Stimulated activated CD8-positive, alpha-beta memory T cell treated with anti-CD3 and anti-CD28 coated beads, Interleukin-7, amount 100 ng/mL, for 24 hours (primary cell): ENCODE data around the gene PPY.
A peak's percentile ranks its signal among the peaks of the same experiment; 100 is the strongest.
"Not testable (repeated sequence)": the region's sequence is repeated elsewhere in the genome, so short reads cannot be mapped to it uniquely, and the experiment has no call there.

Experiments used
- DNase-seq: peaks from one replicate; pipeline ENCODE4 v3.0.0-alpha.2; 2020; ENCODE audit warnings: low read depth

The PPY gene

DNA sequence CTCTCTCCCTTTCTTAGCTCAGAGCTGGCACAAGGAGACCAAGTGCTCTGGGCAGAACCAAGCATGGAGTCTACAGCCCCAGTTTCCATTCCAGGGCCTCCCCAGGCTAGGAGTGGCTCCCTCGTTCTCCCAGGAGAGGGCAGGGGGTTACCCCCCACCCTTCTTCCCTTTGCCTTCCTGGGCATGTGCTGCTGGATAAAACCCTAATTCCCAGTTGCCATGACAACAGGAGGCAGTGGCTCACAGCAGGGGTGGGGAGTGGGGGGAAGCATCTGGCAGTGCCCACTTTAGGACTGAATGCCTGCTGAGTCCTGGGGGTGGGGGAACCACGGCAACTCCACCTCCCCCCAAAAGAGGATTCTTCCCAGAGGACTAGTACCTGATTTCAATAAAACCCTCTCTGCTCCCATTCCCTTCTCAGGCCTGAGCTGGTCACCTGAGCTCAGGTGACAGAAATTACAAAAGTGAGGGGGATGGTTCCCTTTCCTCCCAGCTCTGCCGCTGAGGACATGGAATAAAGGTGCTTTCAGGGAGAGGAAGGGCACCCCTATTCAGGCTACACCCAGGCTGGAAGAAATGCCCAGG, 36.8 kb downstream of the PPY start:
- no peak for DNase-seq

DNA sequence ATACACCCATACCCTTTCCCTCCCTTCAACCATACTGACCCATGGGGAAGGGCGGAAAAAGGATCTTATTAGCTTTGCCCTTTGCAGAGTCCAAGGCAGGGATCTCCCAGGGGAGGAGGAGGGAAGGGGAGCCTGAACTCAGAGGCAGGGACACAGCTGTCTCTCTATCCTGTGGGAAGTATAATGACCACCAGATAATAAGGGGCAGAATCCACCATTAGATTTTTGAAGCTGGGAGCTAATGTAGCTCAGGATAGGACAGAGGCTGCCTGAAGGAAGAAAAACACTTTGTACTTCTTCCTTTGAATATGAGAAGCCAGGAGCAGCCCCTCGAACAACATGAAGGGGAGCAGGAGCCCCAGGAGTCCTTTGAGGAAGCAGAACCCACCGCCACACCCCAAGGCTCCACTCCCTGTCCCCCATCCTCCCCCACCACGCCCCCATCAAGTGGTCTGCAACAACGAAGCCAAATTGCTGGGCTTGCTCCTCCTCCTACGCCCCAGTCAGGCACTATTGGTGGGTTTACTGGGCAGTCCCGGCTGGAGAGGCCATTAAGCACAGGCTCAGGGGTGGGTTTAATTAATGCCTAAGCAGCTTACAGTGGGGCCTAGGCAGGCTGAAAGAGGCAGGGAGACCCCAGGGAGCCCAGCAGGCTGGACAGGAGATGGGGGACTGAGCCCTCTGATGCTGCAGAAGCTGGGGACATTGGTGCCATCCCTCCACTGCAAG, 40.3 kb downstream of the PPY start:
- no peak for DNase-seq

- DNase-seq, result no peak
Observed at GRCh38 chr17:43900858-43901754, 41.2 kb downstream of the PPY start.

DNA sequence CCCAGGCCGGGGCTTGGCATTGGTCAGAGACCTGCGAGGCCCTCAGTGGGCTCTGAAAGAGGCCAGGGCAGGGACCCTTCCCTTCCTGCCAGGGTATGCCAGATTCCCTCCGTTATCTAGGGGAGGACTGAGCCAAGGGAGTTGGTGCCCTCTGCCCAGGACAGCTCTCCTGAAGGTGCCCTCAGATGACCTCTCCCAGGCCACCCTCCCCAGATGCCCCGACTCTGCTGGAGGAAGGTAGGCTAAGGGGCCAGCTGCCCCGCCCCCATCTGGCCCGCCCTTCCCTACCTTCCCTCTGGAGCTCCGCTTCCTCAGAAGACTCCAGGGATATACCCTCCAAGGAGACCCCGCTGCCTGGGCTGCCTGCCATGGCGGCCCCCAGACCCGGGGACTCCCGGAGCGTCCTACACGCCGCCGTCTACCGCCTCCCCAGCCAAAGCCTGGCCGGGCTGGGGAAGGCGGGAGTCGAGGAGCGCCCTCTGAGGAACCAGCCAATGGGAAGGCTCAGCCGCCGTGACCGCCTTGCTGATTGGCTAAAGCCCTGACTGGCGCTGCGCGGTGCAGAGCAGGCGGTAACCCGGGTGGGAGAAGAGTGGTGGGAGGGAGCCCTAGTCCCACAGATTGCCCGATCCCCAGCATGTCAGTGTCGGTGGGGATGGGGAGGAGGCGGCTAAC, 42.0 kb downstream of the PPY start:
- peak; percentile 69 for DNase-seq

GRCh38 chr17:43898446-43898845, 43.8 kb downstream of the PPY start:
- no peak for DNase-seq

DNA sequence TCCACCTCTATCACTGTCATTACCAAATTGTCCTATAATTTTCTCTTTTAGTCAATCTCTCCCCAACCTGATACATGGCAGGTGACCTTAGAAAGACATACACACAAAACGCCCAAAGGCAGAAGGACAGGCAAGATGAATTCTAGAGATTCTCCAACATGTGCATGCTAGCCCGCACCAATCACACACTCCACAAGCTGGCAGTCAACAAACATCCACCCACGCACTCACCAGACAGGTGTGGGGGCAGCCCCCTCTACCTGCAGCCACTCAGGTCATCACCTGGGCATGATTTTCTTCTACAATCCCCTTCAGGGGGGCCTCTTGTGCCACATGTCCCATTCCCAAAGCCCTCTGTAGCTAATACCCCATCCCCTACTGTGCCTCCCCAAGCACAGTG, 44.4 kb downstream of the PPY start:
- DNase-seq, result no peak

GRCh38 chr17:43894494-43894893, 47.8 kb downstream of the PPY start:
- not testable (repeated sequence) for DNase-seq

- no peak for DNase-seq
Observed at GRCh38 chr17:43892647-43892952, 49.7 kb downstream of the PPY start.

- no peak for DNase-seq
Observed at GRCh38 chr17:43891851-43892646, 50.2 kb downstream of the PPY start.
